Kidney capillary endothelial cell (primary cell): ENCODE measurements around the gene HYDIN.
A peak's percentile ranks its signal among the peaks of the same experiment; 100 is the strongest.
"Not testable (repeated sequence)": the region's sequence is repeated elsewhere in the genome, so short reads cannot be mapped to it uniquely, and the experiment has no call there.

Source experiments
- DNase-seq: peaks from one replicate; pipeline ENCODE4 v3.0.0-alpha.2; 2018; ENCODE audit warnings: low spot score

Gene HYDIN

DNA sequence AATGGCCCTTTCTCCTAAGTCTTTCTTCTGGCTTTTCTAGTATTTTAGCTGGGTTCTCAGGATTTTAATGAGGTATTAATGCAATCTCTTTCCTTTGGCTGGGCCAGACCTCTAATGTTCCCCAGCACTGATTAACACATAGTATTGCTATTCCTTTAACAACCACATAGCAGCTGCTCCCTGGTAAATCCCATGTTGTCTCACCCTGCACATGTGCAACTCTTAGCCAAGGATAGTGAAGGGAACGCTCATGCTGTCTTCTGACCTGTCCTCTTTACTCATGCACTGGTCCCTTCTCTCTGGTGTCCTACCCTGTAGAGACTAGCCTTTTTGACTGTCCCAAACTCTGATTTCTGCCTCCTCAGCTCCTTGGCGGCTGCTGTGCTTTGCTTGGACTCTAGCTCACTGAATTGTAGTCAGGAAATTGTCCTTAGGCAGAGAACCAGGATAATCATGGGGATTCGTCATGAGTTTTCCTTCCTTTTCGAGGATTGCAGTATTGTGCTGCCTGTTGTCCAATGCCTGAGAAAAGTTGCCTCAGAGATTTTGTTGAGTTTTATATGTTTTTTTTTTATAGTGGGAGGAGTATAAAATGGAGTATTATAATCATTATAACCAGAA, 406.9 kb downstream of the HYDIN start:
- DNase-seq: not testable (repeated sequence)

DNA sequence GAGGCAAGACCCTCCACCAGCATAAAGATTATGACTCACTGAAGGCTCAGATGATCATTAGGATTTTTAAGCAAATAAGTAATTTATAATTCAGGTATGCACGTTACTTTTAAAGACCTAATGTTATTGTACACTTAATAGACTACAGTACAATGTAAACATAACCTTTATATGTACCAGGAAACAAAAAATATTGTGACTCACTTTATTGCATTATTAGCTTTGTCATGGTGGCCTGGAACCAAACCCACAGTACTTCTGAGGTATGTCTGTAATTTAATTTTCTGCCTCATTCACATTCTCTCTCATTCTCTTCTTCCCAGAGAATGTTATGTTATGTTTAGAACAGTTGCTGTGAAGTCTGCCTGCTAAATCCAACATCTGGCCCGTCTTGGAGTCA, 407.8 kb downstream of the HYDIN start:
- not testable (repeated sequence) for DNase-seq

DNA sequence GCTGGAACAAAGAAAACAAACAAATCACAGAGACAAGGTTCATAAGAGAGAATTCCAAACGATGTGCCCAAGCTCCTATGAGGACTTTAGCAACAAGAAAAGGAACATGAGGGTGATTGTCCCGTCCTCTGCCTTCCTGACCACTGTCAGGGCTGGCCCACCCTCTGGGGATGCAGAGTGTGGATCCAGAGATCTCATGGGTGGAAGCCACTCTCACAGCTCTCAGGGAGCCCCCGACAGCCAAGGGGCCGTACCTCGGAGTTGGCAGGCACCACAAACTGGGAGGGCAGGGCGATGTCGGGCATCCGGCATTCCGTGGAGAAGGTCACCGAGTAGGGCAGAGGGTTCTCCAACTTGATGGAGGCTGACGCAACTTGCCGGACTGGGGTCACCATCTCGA, 412.4 kb downstream of the HYDIN start:
- DNase-seq: not testable (repeated sequence)

DNA sequence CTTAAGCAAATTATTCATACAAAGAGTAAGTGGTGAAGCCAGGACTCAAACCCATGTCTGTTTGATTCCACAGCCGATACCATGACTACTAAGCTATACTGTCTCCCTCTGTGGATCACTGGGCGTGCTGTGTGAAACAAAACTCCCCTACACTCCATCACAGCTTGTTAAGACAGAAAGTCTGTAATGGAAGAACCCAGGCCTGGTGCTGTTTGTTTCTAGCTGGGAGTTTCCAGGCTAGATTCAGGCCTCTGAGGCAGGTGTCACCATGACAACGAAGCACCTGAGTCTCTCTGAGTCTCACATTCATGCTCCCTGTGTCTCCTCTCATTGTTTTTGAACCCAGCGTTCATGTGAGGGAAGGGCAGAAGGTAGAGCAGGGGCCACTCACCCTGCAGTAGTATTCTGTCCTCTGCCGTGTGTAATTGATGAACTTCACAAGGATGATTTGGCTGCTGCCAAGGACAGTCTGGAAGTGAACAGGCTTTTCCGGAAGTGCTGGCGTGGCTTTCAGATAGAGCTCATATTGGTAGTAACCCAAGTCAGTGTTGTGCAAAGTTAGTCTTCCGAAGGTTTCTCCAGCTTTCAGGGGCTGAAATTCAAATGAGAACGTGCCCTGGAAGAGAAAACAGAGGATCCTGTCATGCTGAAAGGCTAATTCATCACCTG, 421.0 kb downstream of the HYDIN start:
- no peak for DNase-seq

DNA sequence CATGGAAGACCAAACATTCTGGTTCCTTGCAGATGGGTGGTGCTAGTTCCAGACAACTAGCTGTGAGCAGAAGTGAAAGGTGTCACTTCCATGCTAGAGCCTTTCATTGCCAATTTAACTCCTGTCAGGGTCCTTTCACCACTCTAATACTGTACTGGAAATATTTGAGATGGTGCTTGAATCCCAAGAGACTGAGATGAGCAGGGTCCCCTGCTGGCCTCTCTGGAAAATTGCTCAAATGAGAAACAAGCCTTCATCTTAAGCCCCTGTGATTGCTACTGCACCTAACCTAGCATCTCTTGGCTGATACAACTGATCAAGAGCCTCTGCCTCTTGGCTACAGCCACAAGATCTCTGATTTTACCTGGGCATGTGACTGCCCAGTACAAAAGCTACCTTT, 422.2 kb downstream of the HYDIN start:
- no peak for DNase-seq

DNA sequence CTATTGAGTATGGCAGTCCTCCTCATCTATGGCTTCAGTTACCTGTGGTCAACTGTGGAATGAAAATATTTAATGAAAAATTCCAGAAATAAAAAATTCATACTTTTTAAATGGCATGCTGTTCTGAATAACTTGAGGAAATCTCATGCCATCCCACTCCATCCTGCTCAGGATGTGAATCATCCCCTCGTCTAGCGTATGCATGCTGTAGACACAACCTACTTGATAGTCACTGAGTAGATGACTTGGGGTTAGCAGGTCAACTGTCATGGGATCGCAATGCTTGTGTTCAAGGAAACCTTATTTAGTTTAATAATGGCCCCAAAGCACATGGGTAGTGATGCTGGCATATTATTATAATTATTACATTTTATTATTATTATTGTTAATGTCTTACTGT, 424.7 kb downstream of the HYDIN start:
- peak; percentile 84 for DNase-seq

DNA sequence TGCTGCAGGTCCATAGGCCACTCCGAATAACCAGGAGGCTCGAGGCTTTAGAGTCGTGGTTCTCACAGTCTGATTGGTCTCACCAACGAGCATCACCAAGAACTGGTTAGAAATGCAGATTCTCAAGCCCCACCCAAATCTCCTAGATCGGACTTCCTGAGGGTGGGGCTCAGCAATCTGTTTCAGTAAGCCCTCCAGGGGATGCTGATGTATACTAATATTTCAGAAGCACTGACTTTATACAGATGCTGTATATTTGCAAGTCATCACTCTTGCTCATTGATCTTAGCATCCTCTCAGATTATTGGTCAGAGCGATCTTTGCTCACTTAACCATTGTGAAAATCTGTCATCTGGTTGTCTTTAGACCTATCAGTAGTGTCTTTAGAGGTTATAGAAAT, 425.1 kb downstream of the HYDIN start:
- DNase-seq: no peak

DNA sequence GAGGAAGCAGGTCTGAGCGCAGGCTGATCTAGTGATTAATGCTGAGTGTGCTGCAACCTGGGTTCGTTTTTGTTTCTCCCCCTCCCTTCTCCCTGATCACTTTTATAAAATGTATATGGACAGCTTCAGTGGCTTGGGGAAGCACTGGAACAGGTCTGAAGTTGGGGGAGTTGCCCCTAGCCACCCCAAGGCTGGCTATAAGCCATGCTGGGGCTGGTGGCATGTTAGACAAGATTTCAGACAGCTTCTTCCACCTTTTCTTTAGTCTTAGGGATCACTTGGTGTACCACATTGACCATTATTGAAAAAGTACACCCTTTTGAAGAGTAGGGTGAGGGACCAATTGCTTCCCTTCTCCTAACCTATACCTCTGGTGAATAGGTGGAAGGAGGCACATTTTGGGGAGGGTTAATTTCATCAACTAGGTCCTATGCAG, 425.8 kb downstream of the HYDIN start:
- DNase-seq: no peak

DNA sequence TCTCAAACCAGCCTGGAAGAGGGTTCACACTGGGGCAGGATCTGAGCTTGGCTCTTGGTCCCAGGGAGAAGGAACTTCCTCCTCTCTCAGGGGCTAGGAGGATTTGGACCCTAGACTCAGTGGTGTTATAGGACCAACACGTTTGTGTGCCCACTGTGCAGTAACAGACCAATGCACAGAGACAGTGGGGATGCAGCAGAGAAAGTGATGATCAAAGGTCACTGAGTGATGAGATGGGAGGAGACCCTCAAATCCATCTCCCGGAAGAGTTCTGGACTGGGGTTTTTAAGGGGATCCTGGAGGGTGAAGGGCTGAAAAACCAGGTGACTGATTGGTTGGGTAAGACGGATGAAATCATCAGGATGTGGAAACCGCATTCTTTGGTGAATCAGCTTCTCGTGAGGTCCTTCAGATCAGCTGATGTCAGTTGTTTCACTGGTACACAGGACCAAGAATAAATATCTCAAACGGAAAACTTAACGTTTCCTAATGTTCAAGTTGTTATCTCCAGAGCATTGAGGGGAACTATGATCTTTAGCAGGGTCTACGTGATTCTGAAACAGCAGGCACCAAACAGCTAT, 426.3 kb downstream of the HYDIN start:
- DNase-seq: no peak

DNA sequence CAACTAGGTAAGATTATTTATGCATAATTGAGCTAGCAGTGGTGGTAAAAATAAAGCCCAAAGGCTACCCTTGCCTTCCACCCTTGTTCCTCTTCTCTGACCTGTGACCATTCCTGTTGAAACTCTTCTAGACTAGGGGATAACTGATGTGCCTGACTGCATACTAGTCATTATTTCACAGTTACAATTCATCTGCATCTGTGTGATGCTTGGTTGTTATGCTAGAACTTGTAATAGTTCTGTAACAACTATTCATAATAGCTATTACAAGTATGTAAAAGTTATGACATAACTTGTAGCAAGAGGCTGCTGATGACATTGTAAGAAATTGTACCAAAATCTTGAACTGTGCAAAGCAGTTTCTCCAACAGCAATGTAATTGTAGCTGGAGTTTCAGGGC, 427.2 kb downstream of the HYDIN start:
- no peak for DNase-seq

DNA sequence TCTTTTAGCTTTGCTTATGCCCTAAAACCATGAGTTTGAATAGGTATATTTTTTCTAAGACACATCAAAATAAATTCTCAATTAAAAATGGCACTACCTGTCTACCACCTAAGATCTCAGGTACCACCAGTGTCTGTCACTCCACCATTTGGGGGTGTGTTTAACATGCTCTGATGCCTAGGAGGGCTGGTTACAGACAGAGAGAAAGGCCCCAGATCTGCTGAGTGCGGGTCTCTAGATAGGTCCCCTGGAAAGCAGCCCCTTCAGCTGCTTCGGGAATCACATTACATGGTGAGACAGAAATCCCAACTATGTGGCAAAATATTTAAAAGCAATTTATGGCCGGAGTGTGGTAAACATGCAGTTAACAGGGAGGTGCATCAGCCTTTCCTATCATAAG, 428.9 kb downstream of the HYDIN start:
- no peak for DNase-seq

DNA sequence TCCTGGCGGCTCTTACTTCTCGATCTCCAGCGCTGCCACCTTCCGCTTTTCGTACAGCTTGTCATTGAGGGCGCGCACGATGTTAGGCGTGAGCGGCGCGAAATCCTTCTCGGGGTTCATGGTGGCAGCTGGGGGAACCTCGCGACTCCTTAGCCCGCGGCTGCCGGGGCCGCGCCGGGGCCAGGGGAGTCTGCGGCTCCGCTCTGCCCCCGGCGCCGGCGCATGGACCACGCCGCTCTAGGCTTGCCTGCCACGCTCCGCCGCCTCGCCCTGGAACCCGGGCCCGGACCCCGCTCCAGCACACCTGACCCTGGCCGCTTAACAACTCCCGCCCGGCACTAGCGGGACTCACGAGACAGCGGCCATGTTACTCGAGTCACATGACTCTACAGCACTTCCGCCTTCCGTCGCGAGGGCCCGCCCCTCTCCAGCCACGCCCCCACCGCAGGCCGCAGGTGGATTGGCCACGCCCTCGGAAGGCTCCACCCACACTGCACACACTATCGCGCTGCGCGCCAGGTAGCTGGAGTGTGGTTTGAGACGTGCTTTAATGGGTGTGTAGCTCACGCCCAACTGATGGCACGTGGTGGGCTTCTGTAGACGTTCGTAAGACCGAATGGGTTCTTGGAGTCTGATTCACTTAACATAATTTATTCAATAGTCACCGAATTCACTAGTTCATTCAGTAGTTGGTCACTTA, 429.6 kb downstream of the HYDIN start, which contains the start of gene VAC14:
VAC14 (minus strand) TSS at position 378 of the 700 bp plus-strand sequence; CDS start at position 120, 258 bp downstream.
- DNase-seq: peak; percentile 77

DNA sequence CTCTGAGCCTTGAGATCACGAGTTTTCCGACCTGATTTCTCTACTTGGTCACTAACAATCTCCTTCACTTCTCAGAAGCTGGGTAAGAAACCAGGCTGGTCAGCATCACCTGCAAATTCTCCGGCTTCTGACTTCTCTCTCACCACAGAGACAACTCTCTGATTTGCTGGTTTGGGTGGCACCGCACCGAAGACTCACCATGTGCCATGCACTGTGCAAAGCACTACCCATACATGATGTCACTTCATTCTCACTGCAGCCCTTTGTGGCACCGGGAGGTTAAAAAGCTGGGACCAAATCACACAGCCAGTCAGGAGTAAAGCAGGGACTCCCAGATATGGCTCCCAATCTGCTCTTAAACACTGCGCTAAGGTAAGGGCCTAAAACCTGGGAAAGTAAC, 430.2 kb downstream of the HYDIN start:
- DNase-seq: no peak

DNA sequence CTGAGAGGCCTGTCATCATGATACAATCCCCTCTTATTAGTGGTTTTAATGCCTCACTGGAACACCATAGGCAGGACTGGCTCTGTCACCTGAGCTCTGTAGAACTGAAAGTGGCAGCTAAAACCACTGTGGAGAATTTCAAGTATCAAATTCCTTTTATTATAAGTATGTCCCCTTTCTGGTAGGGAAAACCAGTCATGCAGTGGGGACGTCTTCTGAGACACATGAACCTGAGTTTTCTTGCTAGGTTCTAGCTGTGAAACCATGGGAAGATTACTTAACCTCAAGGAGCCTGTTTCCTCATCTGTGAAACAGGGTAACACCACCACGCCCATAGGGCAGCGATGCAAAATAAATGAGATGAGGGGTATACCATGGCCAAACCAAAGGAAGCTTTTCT, 434.2 kb downstream of the HYDIN start:
- no peak for DNase-seq

DNA sequence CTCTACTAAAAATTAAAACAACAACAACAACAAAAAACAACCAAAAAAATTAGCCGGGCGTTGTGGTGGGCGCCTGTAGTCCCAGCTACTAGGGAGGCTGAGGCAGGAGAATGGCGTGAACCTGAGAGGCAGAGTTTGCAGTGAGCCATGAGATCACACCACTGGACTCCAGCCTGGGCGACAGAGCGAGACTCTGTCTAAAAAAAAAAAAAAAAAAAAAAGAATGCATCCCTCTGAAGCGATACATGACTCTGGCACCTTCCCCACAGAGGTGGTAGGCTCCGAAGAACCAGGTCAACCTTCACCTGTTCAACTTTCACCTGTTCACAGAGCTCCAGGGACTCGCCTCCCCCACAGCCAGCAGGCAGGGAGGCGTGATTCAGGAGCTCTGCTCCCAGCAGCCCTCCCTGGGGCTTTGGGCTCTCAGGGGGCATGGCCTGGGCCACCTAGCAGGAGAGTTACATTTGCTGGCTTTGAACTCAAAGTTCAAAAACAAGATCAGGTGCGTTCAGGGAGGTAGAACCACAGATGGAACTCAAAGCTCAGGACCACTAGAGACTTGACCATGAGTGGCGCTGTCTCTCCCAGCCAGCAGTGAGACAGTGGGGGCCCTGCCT, 435.1 kb downstream of the HYDIN start:
- no peak for DNase-seq

DNA sequence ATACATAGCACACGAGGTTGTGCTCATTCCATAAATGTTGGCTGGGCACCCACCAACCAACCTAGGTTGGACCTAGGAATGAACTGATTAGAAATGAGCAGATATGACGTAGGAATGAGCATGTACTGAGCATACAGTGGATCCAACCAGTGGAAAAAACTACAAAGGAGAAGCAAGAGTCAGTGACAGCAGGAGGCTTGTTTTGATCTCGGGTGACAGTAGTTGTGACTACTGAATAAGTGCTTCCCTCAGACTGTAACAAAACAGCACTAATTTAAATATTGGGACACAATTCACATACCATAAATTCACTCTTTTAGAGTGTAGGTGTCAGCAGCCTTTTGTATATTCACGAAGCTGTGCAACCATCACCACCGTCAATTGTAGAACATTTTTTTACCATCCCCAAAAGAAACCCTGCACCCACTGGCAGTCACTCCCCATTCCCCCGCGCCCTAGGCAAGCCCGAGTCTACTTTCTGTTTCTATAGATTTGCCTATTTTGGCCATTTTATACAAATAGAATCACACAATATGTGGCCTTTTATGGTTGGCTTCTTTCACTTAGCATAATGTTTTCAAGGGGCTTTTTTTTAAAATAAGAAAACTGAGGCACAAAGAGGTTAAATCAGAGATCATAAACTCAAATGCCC, 436.5 kb downstream of the HYDIN start:
- DNase-seq: no peak

DNA sequence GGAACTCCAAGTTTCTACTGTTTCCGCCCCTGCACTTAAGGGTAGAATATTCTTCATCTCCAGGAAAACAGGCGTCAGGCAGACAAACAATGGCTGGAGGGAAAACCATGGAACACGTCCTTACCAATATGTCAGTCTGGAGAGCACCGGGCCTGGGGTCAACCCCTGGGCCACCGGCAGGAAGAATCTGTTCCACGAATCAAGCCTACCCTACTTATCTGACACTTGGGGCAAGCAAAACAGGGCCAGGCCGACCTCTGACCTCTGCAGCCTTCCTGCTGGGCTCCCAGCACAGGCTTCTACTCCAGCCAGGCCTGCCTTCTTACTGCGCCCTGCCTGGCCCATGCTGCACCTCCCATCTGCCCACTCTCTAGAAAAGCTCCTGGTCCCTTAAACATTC, 439.7 kb downstream of the HYDIN start:
- no peak for DNase-seq

DNA sequence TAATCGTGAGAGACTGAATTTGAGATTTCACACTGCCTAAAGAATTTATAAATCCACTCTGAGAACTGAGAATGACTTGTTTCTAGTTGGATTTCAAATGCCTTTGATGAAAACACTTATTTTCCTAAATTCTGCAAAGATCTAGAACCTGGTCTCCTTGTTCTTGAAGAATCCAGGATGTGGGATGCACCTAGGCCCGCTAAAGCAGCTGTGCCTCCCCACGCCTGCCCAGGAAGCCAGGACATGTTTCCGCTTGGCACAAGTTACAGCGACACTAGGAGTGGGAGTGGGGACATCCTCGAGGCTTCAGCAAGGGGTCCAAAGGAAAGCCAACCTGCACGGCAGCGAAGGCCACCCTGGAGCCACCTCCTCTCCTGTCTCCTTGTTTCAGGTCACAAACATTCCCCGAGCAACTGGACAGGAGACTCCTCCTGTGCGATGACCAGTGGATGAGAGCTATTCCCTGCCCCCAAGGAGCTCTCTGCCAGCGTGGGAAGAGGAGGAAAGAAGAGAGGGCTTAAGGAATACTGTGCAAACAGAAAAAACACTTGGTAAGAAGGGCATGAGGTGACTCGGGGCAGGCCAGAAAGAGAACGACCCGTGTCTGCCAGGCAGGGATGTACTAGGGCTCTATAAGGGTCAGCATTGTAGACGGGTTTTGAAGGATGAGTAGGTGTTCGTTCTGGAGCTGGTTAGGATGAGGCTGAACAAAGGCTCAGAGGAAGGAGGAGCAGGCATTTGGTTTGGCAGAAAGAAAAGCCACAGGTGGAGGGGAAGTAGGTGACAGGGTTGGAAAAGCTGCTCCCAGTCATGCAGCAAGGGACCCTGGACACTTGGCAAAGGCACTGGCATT, 440.7 kb downstream of the HYDIN start:
- DNase-seq: no peak

DNA sequence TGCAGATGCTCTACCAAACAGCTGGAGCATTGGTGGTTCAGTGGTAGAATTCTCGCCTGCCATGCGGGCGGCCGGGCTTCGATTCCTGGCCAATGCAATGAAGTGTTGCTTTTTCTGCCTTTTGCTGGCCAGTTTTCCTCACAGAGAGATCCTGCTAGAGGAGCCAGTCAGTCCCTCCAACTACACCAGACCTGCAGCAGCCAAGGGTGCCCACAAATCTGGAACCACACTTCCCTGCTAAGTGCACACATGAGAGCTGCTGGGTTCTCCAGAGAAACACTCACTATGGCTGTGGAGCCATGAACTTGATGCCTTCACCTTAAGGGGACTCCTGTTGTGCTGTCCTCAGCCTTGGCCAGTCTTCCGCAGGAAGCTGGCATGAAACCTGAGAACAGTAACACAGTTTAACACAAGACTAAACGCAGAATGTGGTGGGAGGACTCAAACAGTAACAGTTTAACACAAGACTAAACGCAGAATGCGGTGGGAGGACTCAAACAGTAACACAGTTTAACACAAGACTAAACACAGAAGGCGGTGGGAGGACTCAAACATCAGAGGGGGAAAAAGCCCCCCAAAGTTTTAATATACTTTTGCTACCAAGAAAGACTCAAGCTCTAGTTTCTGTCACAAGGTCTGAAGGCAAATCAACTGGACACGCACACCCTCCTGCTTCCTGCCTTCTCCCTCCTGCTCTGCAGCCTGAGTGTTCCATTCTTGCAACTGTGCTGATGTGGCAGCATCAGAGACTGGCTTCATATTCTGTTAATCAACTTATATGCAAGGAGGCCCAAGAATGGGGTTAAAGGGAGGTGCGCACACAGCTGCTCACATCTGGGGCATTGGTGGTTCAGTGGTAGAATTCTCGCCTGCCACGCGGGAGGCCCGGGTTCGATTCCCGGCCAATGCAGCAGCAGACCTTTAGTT, 441.6 kb downstream of the HYDIN start:
- DNase-seq: no peak
